Erythroblast (primary cell): ENCODE data around the gene HIGD1A.

ENCODE experiments used
- GATA1 ChIP-seq: IDR thresholded peaks from 2 replicates; pipeline ENCODE4 v1.6.1; 2011; ENCODE audit warnings: low read depth, mild to moderate bottlenecking, control low read depth, low read length, moderate library complexity
- POLR2A ChIP-seq: IDR thresholded peaks from 2 replicates; pipeline ENCODE4 v1.6.1; 2011; ENCODE audit warnings: mild to moderate bottlenecking, low read length

- TF ChIP-seq POLR2A (no peak), GATA1 (no peak)
Observed at GRCh38 chr3:42736081-42736480, 68.2 kb downstream of the HIGD1A start.
